Measurements from ENCODE around the gene DCTN3.
A peak's percentile ranks its signal among the peaks of the same experiment; 100 is the strongest.

Gene DCTN3

GRCh38 chr9:34615132-34615531 lies 5.2 kb downstream of the DCTN3 start:
- DNase-seq: no peak

- peak; percentile 81 for DNase-seq
Observed at GRCh38 chr9:34612788-34613390, 7.4 kb downstream of the DCTN3 start.

- peak; percentile 90 for DNase-seq
Observed at GRCh38 chr9:34611811-34612787, 8.2 kb downstream of the DCTN3 start, which contains the start of gene RPP25L. TSS of gene RPP25L (minus strand) at chr9:34612097. CDS start at chr9:34611296, 801 bp downstream.

- DNase-seq: no peak
Observed at GRCh38 chr9:34611251-34611810, 9.0 kb downstream of the DCTN3 start.

GRCh38 chr9:34610434-34611206 lies 9.7 kb downstream of the DCTN3 start:
- no peak for DNase-seq

GRCh38 chr9:34607331-34607730 lies 13.0 kb downstream of the DCTN3 start:
- no peak for DNase-seq

GRCh38 chr9:34606905-34607304 lies 13.4 kb downstream of the DCTN3 start:
- DNase-seq: no peak

- no peak for DNase-seq
Observed at GRCh38 chr9:34606190-34606589, 14.1 kb downstream of the DCTN3 start.

- peak; percentile 86 for DNase-seq
Observed at GRCh38 chr9:34603610-34604231, 16.6 kb downstream of the DCTN3 start.

- DNase-seq: no peak
Observed at GRCh38 chr9:34601937-34602573, 18.2 kb downstream of the DCTN3 start.

- no peak for DNase-seq
Observed at GRCh38 chr9:34600908-34601307, 19.4 kb downstream of the DCTN3 start.

- DNase-seq: no peak
Observed at GRCh38 chr9:34599546-34599945, 20.7 kb downstream of the DCTN3 start.

- no peak for DNase-seq
Observed at GRCh38 chr9:34594177-34594576, 26.1 kb downstream of the DCTN3 start.

- DNase-seq: peak; percentile 6
Observed at GRCh38 chr9:34592895-34593601, 27.2 kb downstream of the DCTN3 start.

GRCh38 chr9:34591917-34592866 lies 28.1 kb downstream of the DCTN3 start:
- no peak for DNase-seq

GRCh38 chr9:34591248-34591916 lies 28.9 kb downstream of the DCTN3 start:
- DNase-seq: peak; percentile 84

- DNase-seq: no peak
Observed at GRCh38 chr9:34590381-34591247, 29.7 kb downstream of the DCTN3 start.

- peak; percentile 9 for DNase-seq
Observed at GRCh38 chr9:34589636-34590380, 30.5 kb downstream of the DCTN3 start, which contains the start of gene CNTFR. TSS of gene CNTFR (minus strand) at chr9:34589724. CDS start at chr9:34568981, 20,743 bp downstream.
